ENCODE results near the gene CLCF1. TPM values are rescaled to one million over a fixed set of nuclear protein-coding genes. Genes with fewer than 3 reads are reported as not detected.

Gene CLCF1
- total RNA-seq, 1 donor from 2014 or later, result 0.39 TPM

DNA sequence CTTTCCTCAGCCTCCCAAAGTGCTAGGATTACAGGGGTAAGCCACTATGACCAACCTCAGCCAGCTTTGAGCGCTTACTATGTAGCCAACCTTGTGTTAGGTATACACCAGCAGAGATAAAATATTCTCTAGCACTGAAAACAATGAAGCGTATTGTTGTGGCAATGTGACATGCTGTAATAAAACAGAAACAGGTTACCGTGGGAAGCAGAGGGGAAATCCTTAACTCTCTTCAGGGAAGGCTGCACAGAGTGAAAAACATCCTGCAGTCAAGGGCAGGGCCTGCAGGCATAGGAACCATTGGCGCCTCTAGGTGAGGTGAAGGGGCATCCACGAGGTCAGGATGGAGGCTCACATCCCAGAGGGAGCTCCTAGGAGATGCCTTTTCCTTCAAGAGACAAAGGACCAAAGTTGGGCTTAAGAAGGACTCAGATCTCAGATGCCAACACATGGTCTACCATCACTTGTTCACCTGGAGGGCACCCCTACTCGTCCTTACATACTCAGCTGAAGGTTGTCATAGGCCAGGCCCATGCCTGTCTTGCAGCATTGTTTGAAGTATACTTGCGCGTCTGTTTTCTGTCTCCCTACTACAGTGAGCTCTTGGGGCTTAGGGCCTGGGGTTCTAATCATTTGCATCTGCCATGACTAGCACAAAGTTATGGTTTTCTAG lies 28.0 kb downstream of the CLCF1 start:
- intact Hi-C loops (cut with micrococcal nuclease), result no loop called here

DNA sequence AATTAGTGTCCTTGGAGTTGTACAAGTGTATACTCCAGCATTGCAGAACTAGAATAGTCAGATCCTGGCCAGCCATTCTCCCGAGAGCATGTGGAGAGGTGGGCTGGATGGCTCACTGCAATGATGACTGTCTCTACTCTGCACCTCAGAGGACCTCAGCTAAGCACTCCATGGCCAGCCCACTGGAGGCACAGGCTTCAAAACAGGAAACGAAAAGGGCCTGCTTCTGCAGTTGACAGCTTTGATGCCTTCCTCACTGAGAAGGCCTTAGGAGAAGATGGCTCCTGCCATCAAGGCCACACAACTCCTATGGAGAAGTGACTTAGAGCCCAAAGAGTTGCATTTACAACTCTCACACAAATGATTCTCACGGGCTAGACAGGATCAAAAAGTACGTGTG lies 29.1 kb downstream of the CLCF1 start:
- intact Hi-C loops (cut with micrococcal nuclease), result no loop called here

DNA sequence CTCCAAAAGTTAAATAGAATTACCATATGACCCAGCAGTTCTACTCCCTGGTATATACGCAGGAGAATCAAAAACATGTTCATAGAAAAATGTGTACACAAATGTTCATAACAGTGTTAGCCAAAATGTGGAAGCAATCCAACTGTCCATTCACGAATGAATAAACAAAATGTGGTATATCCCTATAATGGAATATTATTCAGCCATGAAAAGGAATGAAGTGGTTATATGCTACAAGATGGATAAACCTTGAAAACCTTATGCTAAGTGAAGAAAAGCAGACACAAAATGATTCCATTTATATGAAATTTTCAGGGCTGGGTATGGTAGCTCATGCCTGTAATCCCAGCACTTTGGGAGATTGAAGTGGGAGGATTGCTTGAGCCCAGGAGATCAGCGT lies 36.1 kb downstream of the CLCF1 start:
- intact Hi-C loops (cut with micrococcal nuclease), result no loop called here

DNA sequence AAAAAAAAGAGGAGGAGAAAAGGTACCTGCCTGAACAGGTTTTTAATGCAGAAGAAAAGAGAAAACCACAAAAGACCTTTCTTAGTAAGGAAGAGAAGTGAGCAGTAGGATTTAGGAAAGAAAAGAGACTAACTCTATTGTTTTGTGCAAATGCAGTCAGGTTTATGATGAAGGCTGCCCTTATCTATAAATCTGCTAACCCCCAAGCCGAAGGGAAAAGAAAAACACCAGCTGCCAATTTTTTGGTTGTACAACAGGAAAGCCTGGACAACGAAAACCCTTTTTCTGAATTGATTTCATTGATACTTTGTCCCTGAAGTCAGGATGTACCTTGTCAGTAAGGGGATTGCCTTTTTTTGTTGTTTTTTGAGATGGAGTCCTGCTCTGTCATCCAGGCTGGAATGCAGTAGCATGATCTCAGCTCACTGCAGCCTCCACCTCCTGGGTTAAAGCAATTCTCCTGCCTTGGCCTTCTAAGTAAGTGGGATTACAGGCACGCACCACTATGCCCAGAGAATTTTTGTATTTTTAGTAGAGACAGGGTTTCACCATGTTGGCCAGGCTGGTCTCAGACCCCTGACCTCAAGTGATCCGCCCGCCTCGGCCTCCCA lies 41.2 kb downstream of the CLCF1 start:
- intact Hi-C loops (cut with micrococcal nuclease), result no loop called here

DNA sequence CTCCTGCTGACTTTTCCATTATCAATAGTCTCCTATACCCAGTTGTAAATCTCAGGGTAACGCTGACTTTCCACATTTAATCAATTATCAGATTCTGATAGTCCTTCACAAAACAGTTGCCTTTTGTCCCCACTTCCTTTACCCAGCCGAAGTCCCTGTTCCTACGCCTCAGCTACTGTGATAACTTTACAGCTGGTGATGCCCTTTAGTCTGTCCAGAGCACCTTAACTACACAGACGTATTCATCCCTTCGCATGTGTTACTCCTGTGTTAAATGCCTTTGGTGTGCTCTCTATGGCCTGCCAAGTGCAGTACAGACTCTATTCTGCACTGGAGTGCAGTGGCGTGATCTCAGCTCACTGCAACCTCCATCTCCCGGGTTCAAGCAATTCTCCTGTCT lies 49.9 kb downstream of the CLCF1 start:
- intact Hi-C loops (cut with micrococcal nuclease), result no loop called here

DNA sequence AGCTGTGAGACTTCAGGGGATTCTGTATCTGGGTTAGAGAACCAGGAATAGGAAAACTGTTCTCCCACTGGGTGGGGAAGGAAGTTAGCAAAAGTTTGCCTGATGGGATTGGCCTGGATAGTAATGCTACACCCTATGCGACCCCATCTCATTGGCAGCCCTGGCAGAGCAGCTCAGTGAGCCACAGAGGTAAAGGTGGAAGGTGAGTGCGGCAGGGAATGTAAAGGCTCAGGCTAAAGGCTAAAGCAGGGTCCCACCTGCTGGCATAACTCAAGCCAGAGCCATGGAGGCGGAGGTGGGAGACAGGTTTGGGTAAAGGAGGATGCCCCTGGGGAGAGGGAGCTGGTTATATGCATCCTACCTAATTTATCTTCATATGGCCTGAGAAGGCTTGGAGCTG lies 51.3 kb downstream of the CLCF1 start:
- intact Hi-C loops (cut with micrococcal nuclease), result no loop called here

DNA sequence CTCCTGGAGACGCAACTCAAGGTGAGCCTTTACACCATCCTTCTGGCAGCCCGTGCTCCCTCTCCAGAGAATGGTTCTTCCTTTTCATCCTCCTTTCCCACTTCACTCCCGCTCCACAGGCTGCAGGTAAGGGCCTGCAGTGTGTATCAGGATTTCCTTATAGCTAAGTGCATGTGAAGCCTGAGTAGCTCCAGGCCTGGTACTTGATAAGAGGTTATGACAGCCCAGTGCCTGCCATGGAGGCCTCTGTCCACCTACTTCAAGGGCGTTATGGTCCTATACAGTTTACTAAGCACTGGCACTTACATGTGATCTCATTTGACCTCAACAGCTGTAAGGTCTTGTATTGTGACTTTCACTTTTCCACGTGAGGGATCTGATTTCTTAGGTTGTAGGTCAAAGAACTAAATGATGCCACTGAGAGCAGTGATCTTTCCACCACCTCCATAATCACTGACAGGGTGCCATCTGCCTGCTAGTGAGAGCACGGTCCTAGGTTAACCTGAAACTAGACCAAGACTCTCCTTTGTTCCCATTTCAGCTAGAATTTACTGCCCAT lies 52.0 kb downstream of the CLCF1 start:
- intact Hi-C loops (cut with micrococcal nuclease), result no loop called here

DNA sequence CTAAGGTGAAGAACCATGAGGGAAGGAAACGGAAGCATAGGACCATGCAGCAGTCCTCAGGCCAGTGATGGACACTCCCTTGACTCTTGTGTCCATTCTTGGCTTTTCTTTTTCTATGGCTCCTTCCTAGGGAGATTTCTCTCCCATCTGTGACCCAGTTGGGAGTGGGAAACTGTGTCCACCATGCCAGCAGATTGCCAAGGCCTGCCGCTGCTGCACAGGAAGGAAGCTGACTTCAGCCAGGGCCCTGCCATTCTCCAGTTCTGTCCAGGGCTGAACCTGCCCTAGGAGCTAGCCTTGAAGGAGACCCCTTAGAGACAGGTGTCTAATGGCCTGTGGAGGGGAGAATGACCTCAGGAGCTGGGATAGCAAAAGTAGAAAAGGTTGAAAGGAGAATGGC lies 52.7 kb downstream of the CLCF1 start:
- intact Hi-C loops (cut with micrococcal nuclease), result no loop called here

DNA sequence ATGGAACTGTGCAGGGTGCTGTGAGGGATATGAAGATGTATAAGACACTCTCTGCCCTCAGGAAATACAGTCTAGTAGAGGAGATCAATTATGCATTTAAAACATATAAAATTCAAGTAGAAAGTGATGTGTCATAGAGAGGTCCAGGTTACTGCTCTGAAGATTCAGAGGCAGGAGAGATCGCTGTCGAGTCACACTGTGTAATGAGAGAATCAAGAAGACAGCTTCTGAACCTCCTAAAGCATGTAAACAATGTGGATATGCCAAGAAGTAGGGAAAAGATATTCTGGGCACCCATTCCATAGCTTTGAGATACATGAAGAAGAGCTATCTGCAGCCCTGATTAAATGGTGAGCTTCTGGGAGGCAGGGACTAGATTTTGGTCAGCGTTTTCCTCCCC lies 53.4 kb downstream of the CLCF1 start:
- intact Hi-C loops (cut with micrococcal nuclease), result no loop called here

DNA sequence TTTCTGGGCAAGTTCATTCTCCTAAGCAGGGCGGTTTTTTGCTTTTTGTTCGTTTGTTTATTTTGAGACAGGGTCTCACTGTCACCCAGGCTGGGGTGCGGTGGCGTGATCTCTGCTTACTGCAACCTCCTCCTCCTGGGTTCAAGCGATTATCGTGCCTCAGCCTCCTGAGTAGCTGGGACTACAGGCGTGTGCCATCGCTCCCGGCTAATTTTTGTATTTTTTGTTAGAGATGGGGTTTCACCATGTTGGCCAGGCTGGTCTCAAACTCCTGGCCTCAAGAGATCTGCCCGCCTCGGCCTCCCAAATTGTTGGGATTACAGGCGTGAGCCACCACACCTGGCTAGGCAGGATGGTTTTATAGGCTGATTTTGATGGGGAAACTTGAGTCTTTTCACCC lies 54.5 kb downstream of the CLCF1 start:
- intact Hi-C loops (cut with micrococcal nuclease), result loop anchor here (10.0 kb wide), 1 partner anchor 234 kb away; no protein-coding TSS in a partner anchor

DNA sequence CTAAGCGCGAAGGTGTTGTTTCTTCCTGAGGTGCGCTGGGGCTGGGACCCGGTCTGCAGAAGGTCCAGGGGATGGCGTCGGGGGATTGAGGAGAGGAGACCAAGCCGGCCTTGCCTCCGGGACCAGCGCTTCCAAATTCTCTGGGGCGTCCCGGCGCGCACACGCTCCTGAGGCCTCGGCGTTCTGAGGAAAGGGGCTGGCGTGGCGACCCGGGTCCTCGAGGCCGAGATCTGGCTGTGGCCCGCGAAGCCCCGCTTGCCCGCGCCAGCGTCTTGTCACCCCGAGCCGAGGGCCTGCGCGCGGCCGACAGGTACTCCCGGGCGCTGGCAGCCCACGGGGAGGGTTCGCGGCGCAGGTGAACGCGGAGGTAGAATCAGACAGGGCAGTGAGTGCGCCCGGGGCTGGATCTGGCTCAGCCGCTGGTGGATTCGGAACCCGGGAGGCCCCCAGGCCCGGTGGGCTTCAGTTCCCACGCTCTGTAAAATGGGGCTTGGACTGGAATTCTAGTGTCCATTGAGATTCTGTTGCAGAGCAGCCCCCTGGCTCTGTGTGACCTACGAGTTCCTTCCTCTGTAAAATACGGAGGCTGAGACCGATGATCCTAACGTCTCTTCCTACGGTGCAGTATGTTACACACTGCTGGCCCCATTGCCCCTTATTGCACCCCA lies 55.4 kb downstream of the CLCF1 start:
- intact Hi-C loops (cut with micrococcal nuclease), result loop anchor here (1.0 to 10.0 kb wide), 7 partner anchors 15 to 233 kb away; partner anchors contain the start of genes GRK2, POLD4 and SSH3

DNA sequence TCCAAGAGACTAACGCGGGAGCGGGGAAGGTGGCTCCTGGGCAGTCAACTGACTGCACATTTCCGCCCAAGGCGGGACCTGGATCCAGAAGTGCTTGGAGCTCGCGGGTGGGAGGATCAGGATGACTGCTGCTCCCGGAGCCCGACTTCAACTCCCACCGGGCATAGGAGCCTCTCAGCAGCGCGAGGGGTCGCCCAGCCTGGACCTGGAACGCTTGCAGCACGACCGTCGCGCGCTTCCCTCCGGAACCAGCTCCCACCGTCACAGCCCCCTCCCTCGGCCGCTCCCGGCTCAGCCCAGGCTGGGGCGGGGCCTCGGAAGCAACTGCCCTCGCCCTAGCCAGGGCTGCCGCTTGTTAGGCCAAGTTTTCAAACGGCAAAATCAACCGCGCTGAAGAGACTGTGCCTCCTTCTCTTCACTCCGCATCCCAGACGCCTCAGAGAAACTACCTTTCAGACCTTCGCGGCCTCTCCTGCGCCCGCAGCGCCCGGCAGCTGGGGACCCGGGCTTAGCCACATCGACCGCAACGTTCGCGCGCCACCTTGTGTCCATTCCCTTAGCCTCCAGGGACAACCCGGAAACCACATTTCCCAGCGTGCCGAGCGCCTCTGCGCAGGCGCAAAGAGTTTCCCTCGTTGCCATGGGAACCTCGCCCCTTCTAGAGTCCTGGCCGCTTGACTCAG lies 56.1 kb downstream of the CLCF1 start:
- intact Hi-C loops (cut with micrococcal nuclease), result loop anchor here (1.0 to 10.0 kb wide), 7 partner anchors 15 to 233 kb away; partner anchors contain the start of genes GRK2, POLD4 and SSH3

DNA sequence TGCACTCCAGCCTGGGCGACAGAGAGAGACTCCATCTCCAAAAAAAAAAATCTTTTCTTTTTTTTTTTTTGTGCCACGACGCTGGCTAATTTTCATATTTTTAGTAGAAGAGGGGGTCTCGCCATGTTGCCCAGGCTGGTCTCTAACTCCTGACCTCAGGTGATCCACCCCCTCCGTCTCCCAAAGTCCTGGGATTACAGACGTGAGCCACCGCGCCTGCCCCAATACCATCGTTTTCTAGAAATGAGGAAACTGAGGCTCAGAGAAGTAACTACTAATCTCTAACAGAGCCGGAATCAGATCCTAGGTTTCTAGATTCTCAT lies 56.6 kb downstream of the CLCF1 start:
- intact Hi-C loops (cut with micrococcal nuclease), result loop anchor here (1.0 to 10.0 kb wide), 7 partner anchors 14 to 232 kb away; partner anchors contain the start of genes GRK2, POLD4 and SSH3

DNA sequence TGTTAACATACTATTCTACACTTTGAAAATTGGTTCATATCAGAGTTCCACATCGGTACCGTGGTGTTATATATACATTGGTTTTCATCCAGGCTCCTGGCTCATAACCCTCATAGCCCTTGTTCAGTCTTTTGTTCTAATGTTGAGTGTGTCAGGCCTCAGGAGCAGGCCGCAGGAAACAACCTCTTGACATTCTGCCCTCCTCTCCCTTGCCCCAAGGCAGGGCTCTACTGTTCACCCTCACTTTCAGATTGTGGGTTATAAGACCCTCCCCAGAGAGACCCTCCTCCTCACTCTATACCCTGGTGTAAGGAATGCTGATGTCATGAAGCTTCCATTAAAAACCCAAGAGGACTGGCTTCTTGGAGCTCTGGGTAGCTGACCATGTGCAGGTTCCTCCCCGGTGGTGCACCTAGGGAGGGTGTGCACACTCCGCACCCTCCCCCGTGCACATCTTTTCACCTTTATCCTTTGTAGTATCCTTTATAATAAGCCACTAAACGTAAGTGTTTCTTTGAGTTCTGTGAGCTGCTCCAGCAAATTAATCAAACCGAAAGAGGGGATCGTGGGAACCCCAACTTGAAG lies 58.0 kb downstream of the CLCF1 start:
- intact Hi-C loops (cut with micrococcal nuclease), result loop anchor here (10.0 kb wide), 1 partner anchor 231 kb away; no protein-coding TSS in a partner anchor

DNA sequence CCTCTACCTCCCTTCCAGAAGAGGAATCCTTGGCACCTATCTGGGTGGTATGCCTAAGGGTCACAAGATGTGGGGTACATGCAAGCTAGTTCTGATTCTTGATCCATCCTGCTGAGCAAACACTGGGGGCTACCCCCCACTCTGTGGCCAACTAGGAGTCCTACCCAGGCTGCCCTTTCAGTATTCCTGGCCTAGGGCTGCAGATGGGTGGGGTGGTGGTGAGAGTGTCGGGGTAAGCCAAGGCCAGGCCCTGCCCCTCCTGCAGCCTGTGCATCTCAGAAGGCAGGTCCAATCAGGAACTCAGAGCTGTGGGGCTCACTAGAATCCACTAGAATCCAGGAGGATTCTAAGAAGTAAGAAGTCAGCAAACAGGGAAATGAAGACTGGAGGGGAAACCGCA lies 59.2 kb downstream of the CLCF1 start:
- intact Hi-C loops (cut with micrococcal nuclease), result loop anchor here (10.0 kb wide), 1 partner anchor 229 kb away; no protein-coding TSS in a partner anchor

Other genes with a start within 250 kb of the CLCF1 start
- 315 and 316 TPM in 2 replicates for gene GRK2, start 107.1 kb downstream of the CLCF1 start, total RNA-seq
- gene ANKRD13D, start 84.3 kb downstream of the CLCF1 start, total RNA-seq, result 188 and 192 TPM in 2 replicates
- 9.7 and 14.2 TPM in 2 replicates for gene SSH3, start 70.1 kb downstream of the CLCF1 start, total RNA-seq
- gene POLD4, start 20.1 kb downstream of the CLCF1 start, total RNA-seq, result 48.0 and 52.8 TPM in 2 replicates
- gene RAD9A, start 18.4 kb upstream of the CLCF1 start, total RNA-seq, result 44.8 and 51.7 TPM in 2 replicates
- gene PPP1CA, start 28.3 kb upstream of the CLCF1 start, total RNA-seq, result 346 and 351 TPM in 2 replicates
- 280 and 291 TPM in 2 replicates for gene TBC1D10C, start 30.5 kb upstream of the CLCF1 start, total RNA-seq
- gene CARNS1, start 42.1 kb upstream of the CLCF1 start, total RNA-seq, result 0.14 and 0.86 TPM in 2 replicates
- gene RPS6KB2, start 54.9 kb upstream of the CLCF1 start, total RNA-seq, result 59.8 and 64.4 TPM in 2 replicates
- 308 and 324 TPM in 2 replicates for gene PTPRCAP, start 64.1 kb upstream of the CLCF1 start, total RNA-seq
- 241 and 247 TPM in 2 replicates for gene CORO1B, start 69.9 kb upstream of the CLCF1 start, total RNA-seq
- not detected in 2 replicates for gene GPR152, start 79.1 kb upstream of the CLCF1 start, total RNA-seq
- gene CABP4, start 81.8 kb upstream of the CLCF1 start, total RNA-seq, result 3.7 and 4.0 TPM in 2 replicates
- gene TMEM134, start 95.7 kb upstream of the CLCF1 start, total RNA-seq, result 34.3 and 40.4 TPM in 2 replicates
- gene AIP, start 109.4 kb upstream of the CLCF1 start, total RNA-seq, result 150 and 157 TPM in 2 replicates
- gene PITPNM1, start 131.8 kb upstream of the CLCF1 start, total RNA-seq, result 80.2 and 91.6 TPM in 2 replicates
- 159 and 166 TPM in 2 replicates for gene CDK2AP2, start 134.6 kb upstream of the CLCF1 start, total RNA-seq
- not detected in 2 replicates for gene CABP2, start 149.8 kb upstream of the CLCF1 start, total RNA-seq
- 278 and 289 TPM in 2 replicates for gene GSTP1, start 210.2 kb upstream of the CLCF1 start, total RNA-seq
- 219 TPM in 2 replicates for gene NDUFV1, start 233.3 kb upstream of the CLCF1 start, total RNA-seq